Measurements from ENCODE around the gene ARHGAP40. TPM values are rescaled to one million over a fixed set of nuclear protein-coding genes. Genes with fewer than 3 reads are reported as not detected.

ARHGAP40 gene
- total and polyA plus RNA-seq, 2 of the 13 experiments (the other 11 are each of a cell fraction or from before 2014, with no cell fraction given): 0.75 to 2.1 TPM

DNA sequence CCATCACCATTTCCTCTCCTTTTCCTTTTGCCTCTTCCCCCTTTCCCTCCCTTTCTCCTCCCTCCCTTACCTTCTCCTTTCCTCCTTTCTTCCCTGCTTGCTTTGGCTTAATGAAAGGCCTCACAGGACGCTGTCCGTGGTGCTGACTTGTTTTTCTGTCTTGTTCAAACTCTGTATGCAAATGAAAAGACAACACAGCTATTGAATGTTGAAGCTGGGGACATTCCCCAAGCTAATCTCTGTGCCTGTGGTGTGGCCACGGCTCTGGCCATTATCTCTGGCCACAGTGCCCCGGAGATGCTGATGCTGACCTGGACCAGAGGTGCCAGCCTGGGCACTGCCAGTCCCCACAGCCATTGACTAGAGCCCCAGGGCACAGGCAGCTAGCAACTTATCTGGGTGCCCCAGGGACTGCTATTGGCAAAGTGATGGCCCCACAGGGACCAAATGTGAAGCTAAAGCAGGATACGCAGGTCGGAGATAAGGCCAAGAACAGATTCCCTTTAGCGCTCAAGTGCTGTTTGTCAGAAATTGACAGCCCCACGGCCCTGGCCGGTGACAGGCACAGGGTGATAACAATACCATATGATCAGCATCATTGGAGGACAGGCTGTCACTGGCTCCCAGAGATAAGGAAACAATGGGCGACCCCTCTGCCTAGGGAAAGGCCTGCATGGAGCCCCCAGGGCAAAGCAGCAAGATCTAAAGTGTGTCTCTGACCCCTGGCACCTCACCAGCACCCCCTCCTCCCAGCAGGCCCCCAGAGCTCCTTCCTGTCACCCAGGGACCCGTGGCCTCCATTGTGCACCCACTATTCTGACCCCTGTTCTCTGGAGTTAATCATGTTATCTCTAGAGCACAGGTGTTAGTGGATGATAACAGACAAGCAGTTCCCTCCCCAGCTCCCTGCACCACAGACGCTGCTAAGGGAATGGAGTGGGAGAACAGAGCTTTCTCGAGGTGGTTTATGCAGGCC lies 91.1 kb downstream of the ARHGAP40 start (continued):
- TF ChIP-seq, protein P1, sequence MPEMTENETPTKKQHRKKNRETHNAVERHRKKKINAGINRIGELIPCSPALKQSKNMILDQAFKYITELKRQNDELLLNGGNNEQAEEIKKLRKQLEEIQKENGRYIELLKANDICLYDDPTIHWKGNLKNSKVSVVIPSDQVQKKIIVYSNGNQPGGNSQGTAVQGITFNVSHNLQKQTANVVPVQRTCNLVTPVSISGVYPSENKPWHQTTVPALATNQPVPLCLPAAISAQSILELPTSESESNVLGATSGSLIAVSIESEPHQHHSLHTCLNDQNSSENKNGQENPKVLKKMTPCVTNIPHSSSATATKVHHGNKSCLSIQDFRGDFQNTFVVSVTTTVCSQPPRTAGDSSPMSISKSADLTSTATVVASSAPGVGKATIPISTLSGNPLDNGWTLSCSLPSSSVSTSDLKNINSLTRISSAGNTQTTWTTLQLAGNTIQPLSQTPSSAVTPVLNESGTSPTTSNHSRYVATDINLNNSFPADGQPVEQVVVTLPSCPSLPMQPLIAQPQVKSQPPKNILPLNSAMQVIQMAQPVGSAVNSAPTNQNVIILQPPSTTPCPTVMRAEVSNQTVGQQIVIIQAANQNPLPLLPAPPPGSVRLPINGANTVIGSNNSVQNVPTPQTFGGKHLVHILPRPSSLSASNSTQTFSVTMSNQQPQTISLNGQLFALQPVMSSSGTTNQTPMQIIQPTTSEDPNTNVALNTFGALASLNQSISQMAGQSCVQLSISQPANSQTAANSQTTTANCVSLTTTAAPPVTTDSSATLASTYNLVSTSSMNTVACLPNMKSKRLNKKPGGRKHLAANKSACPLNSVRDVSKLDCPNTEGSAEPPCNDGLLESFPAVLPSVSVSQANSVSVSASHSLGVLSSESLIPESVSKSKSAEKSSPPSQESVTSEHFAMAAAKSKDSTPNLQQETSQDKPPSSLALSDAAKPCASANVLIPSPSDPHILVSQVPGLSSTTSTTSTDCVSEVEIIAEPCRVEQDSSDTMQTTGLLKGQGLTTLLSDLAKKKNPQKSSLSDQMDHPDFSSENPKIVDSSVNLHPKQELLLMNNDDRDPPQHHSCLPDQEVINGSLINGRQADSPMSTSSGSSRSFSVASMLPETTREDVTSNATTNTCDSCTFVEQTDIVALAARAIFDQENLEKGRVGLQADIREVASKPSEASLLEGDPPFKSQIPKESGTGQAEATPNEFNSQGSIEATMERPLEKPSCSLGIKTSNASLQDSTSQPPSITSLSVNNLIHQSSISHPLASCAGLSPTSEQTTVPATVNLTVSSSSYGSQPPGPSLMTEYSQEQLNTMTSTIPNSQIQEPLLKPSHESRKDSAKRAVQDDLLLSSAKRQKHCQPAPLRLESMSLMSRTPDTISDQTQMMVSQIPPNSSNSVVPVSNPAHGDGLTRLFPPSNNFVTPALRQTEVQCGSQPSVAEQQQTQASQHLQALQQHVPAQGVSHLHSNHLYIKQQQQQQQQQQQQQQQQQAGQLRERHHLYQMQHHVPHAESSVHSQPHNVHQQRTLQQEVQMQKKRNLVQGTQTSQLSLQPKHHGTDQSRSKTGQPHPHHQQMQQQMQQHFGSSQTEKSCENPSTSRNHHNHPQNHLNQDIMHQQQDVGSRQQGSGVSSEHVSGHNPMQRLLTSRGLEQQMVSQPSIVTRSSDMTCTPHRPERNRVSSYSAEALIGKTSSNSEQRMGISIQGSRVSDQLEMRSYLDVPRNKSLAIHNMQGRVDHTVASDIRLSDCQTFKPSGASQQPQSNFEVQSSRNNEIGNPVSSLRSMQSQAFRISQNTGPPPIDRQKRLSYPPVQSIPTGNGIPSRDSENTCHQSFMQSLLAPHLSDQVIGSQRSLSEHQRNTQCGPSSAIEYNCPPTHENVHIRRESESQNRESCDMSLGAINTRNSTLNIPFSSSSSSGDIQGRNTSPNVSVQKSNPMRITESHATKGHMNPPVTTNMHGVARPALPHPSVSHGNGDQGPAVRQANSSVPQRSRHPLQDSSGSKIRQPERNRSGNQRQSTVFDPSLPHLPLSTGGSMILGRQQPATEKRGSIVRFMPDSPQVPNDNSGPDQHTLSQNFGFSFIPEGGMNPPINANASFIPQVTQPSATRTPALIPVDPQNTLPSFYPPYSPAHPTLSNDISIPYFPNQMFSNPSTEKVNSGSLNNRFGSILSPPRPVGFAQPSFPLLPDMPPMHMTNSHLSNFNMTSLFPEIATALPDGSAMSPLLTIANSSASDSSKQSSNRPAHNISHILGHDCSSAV (CRISPR knock-in tag; IDR thresholded peaks at IDR 0.05; ENCODE audit: borderline replicate concordance): no peak
- TF ChIP-seq IKZF1 (IDR thresholded peaks at IDR 0.05): no peak
- TF ChIP-seq AKAP8 (CRISPR knock-in tag; IDR thresholded peaks at IDR 0.05): no peak
- no peak; the same call in 1 of the 2 replicates for TF ChIP-seq KDM5B (CRISPR knock-in tag; IDR thresholded peaks at IDR 0.05; ENCODE audit: borderline replicate concordance)
- TF ChIP-seq ZNF263 (CRISPR knock-in tag; IDR thresholded peaks at IDR 0.05): no peak
- peak; percentile 99 for TF ChIP-seq KLF6 (CRISPR knock-in tag; IDR thresholded peaks at IDR 0.05)
- TF ChIP-seq, protein P2, sequence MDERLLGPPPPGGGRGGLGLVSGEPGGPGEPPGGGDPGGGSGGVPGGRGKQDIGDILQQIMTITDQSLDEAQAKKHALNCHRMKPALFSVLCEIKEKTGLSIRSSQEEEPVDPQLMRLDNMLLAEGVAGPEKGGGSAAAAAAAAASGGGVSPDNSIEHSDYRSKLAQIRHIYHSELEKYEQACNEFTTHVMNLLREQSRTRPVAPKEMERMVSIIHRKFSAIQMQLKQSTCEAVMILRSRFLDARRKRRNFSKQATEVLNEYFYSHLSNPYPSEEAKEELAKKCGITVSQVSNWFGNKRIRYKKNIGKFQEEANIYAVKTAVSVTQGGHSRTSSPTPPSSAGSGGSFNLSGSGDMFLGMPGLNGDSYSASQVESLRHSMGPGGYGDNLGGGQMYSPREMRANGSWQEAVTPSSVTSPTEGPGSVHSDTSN (CRISPR knock-in tag; IDR thresholded peaks at IDR 0.05): no peak
- TF ChIP-seq THYN1 (CRISPR knock-in tag; IDR thresholded peaks at IDR 0.05; ENCODE audit: borderline replicate concordance, low read depth): no peak
- TF ChIP-seq, protein P3, sequence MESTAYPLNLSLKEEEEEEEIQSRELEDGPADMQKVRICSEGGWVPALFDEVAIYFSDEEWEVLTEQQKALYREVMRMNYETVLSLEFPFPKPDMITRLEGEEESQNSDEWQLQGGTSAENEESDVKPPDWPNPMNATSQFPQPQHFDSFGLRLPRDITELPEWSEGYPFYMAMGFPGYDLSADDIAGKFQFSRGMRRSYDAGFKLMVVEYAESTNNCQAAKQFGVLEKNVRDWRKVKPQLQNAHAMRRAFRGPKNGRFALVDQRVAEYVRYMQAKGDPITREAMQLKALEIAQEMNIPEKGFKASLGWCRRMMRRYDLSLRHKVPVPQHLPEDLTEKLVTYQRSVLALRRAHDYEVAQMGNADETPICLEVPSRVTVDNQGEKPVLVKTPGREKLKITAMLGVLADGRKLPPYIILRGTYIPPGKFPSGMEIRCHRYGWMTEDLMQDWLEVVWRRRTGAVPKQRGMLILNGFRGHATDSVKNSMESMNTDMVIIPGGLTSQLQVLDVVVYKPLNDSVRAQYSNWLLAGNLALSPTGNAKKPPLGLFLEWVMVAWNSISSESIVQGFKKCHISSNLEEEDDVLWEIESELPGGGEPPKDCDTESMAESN (CRISPR knock-in tag; conservative IDR thresholded peaks at IDR 0.05): peak; percentile 69; the same call in 1 of the 2 replicates
- TF ChIP-seq TOE1 (CRISPR knock-in tag; IDR thresholded peaks at IDR 0.05): no peak; the same call in 1 of the 2 replicates
- TF ChIP-seq ZFP1 (CRISPR knock-in tag; IDR thresholded peaks at IDR 0.05): 0 out of 2 replicates have a peak, but pooled peaks have one; percentile 62
- TF ChIP-seq ZNF335 (CRISPR knock-in tag; IDR thresholded peaks at IDR 0.05): peak; percentile 93
- TF ChIP-seq YY1 (IDR thresholded peaks at IDR 0.05; ENCODE audit: insufficient read depth, insufficient replicate concordance, low read depth, low read length): no peak
- peak; percentile 80; the same call in 1 of the 2 replicates for TF ChIP-seq SNAPC2 (CRISPR knock-in tag; IDR thresholded peaks at IDR 0.05)
- TF ChIP-seq NAIF1 (CRISPR knock-in tag; IDR thresholded peaks at IDR 0.05; ENCODE audit: borderline replicate concordance): no peak; the same call in 1 of the 2 replicates
- no peak for TF ChIP-seq SETDB1 (CRISPR knock-in tag; IDR thresholded peaks at IDR 0.05; ENCODE audit: borderline replicate concordance)
- no peak for TF ChIP-seq PAF1 (CRISPR knock-in tag; IDR thresholded peaks at IDR 0.05)
- TF ChIP-seq GFI1 (CRISPR knock-in tag; IDR thresholded peaks at IDR 0.05; ENCODE audit: borderline replicate concordance): no peak
- no peak for TF ChIP-seq ZNF17 (CRISPR knock-in tag; IDR thresholded peaks at IDR 0.05)
